H1 (cell line): ENCODE measurements around the gene SSPN. TPM values are rescaled to one million over a fixed set of nuclear protein-coding genes. Genes with fewer than 3 reads are reported as not detected.

ENCODE experiments used
- CTCF ChIA-PET: fragments of 300-600 bp; sonication (Branson Sonifier 250); formaldehyde crosslinking; loops from one replicate; lab custom pipeline; 2021; ENCODE audit not compliant: partially characterized antibody; lab: Charles Lee
- POLR2A ChIA-PET: fragments of 300-600 bp; sonication (Branson Sonifier 250); formaldehyde crosslinking; loops from one replicate; lab custom pipeline; 2021; ENCODE audit warnings: inconsistent platforms; ENCODE audit not compliant: partially characterized antibody; lab: Charles Lee
- DNase-seq, 2 experiments: peaks; one replicate each; pipeline versions ENCODE4 v3.0.0 to v3.0.0-alpha.2; 2010 to 2022; ENCODE audit warnings: low spot score in 2 of 2, low read depth in 1 of 2, mixed read lengths in 1 of 2
- FAIRE-seq: peaks from 2 replicates; lab custom pipeline; 2011; peaks lifted over from hg19 to GRCh38; lab: Jason Lieb, UNC
- H2AFZ ChIP-seq: 2 replicates; pipeline ENCODE4 v1.8.1; 2012; ENCODE audit warnings: low read length, inconsistent platforms
- H2AK5ac ChIP-seq: 2 replicates; pipeline ENCODE4 v1.6.1; 2013; ENCODE audit warnings: low read depth, low read length
- H2BK120ac ChIP-seq: replicated peaks from 2 replicates; pipeline ENCODE3; 2013; ENCODE audit warnings: low read depth, low read length, inconsistent platforms
- H2BK12ac ChIP-seq: 2 replicates; pipeline ENCODE4 v1.6.1; 2013; ENCODE audit warnings: low read depth, low read length
- H2BK15ac ChIP-seq: 2 replicates; pipeline ENCODE4 v1.6.1; 2013; ENCODE audit warnings: low read length
- H2BK20ac ChIP-seq: 2 replicates; pipeline ENCODE4 v1.6.1; 2013; ENCODE audit warnings: low read length
- H2BK5ac ChIP-seq: 2 replicates; pipeline ENCODE4 v1.6.1; 2013; ENCODE audit warnings: low read depth, low read length
- H3K14ac ChIP-seq: 2 replicates; pipeline ENCODE4 v1.6.1; 2013; ENCODE audit warnings: inconsistent platforms; ENCODE audit not compliant: insufficient read length
- H3K18ac ChIP-seq: 2 replicates; pipeline ENCODE4 v1.6.1; 2013; ENCODE audit warnings: low read length; ENCODE audit errors: extremely low read depth
- H3K23ac ChIP-seq: 2 replicates; pipeline ENCODE4 v1.6.1; 2013; ENCODE audit warnings: inconsistent platforms; ENCODE audit not compliant: insufficient read length
- H3K23me2 ChIP-seq: 2 replicates; pipeline ENCODE4 v1.6.1; 2013; ENCODE audit warnings: low read depth, low read length
- H3K27ac ChIP-seq: 2 replicates; pipeline ENCODE4 v1.6.1; 2011; ENCODE audit warnings: low read depth, low read length, inconsistent platforms
- H3K27me3 ChIP-seq, 4 experiments: replicated peaks in 1 of 4; 1 replicate in 1 of 4; 2 replicates in 3 of 4; pipeline versions ENCODE4 v1.6.1 to v1.8.1; 2011 to 2013; ENCODE audit warnings: low read length in 3 of 4, mild to moderate bottlenecking in 3 of 4, inconsistent platforms in 2 of 4, mixed read lengths in 2 of 4, moderate library complexity in 1 of 4; ENCODE audit not compliant: control insufficient read depth in 3 of 4, insufficient read depth in 3 of 4; ENCODE audit errors: extremely low read depth in 1 of 4
- H3K36me3 ChIP-seq, 4 experiments: 2 replicates each; pipeline versions ENCODE4 v1.6.1 to v1.8.1; 2011 to 2013; ENCODE audit warnings: mild to moderate bottlenecking in 4 of 4, low read length in 3 of 4, moderate library complexity in 2 of 4, control low read depth in 1 of 4, inconsistent platforms in 1 of 4; ENCODE audit not compliant: insufficient read depth in 4 of 4, control insufficient read depth in 2 of 4
- H3K4ac ChIP-seq: replicated peaks from 2 replicates; pipeline ENCODE3; 2013; ENCODE audit warnings: low read length, low read depth, mixed read lengths, inconsistent platforms; ENCODE audit not compliant: insufficient read length
- H3K4me1 ChIP-seq, 4 experiments: replicated peaks in 1 of 4; 1 replicate in 1 of 4; 2 replicates in 3 of 4; pipeline versions ENCODE4 v1.6.1 to v1.8.1; 2011 to 2013; ENCODE audit warnings: low read length in 3 of 4, inconsistent platforms in 2 of 4, mixed read lengths in 1 of 4; ENCODE audit not compliant: insufficient read depth in 4 of 4, control insufficient read depth in 3 of 4
- H3K4me2 ChIP-seq, 2 experiments: 2 replicates each; pipeline versions ENCODE4 v1.6.1 to v1.8.1; 2011 to 2013; ENCODE audit warnings: low read depth in 2 of 2, low read length in 2 of 2, control low read depth in 1 of 2, inconsistent platforms in 1 of 2, mild to moderate bottlenecking in 1 of 2; ENCODE audit not compliant: insufficient read depth in 1 of 2
- H3K4me3 ChIP-seq, 4 experiments: fragments of 200-600, 300-600 bp in 1 of 4; sonication (generic), shearing (Covaris generic), sonication (Bioruptor Twin) in 1 of 4; 2 replicates each; pipeline versions ENCODE4 v1.5.1 to v1.8.1; 2011 to 2016; ENCODE audit warnings: low read length in 4 of 4, low read depth in 3 of 4, control low read depth in 2 of 4, inconsistent platforms in 2 of 4, mild to moderate bottlenecking in 2 of 4, mixed read lengths in 1 of 4, moderate library complexity in 1 of 4; ENCODE audit not compliant: insufficient read depth in 2 of 4; ENCODE audit errors: extremely low read depth in 1 of 4
- H3K56ac ChIP-seq: replicated peaks from 2 replicates; pipeline ENCODE3; 2013; ENCODE audit warnings: low read depth, mild to moderate bottlenecking, mixed read lengths, low read length, inconsistent platforms; ENCODE audit not compliant: insufficient read length
- H3K79me1 ChIP-seq: 2 replicates; pipeline ENCODE4 v1.6.1; 2013; ENCODE audit warnings: low read depth, low read length, control low read depth
- H3K79me2 ChIP-seq, 2 experiments: 2 replicates each; pipeline versions ENCODE4 v1.6.1 to v1.8.1; 2012 to 2013; ENCODE audit warnings: low read length in 2 of 2, mild to moderate bottlenecking in 2 of 2, inconsistent platforms in 1 of 2; ENCODE audit not compliant: insufficient read depth in 2 of 2, control insufficient read depth in 1 of 2
- H3K9ac ChIP-seq, 4 experiments: replicated peaks in 1 of 4; 1 replicate in 1 of 4; 2 replicates in 3 of 4; pipeline versions ENCODE4 v1.6.1 to v1.8.1; 2011 to 2013; ENCODE audit warnings: low read depth in 3 of 4, low read length in 3 of 4, control low read depth in 2 of 4, mild to moderate bottlenecking in 2 of 4, moderate library complexity in 2 of 4, inconsistent platforms in 1 of 4; ENCODE audit errors: extremely low read depth in 1 of 4
- H3K9me3 ChIP-seq, 2 experiments: 2 replicates each; pipeline versions ENCODE4 v1.6.1 to v1.8.1; 2012 to 2013; ENCODE audit warnings: mild to moderate bottlenecking in 2 of 2, moderate library complexity in 2 of 2, control low read depth in 1 of 2, inconsistent platforms in 1 of 2, low read depth in 1 of 2, low read length in 1 of 2, mixed read lengths in 1 of 2; ENCODE audit not compliant: insufficient read depth in 2 of 2
- H4K20me1 ChIP-seq, 2 experiments: replicated peaks in 1 of 2; 2 replicates each; pipeline versions ENCODE3 to v1.8.1; 2011 to 2013; ENCODE audit warnings: inconsistent platforms in 2 of 2, low read length in 2 of 2, mild to moderate bottlenecking in 1 of 2; ENCODE audit not compliant: insufficient read depth in 2 of 2, control insufficient read depth in 1 of 2
- H4K5ac ChIP-seq: 2 replicates; pipeline ENCODE4 v1.6.1; 2013; ENCODE audit warnings: low read length, low read depth, mixed read lengths, inconsistent platforms; ENCODE audit not compliant: insufficient read length
- H4K8ac ChIP-seq: 2 replicates; pipeline ENCODE4 v1.8.0; 2013; ENCODE audit warnings: mild to moderate bottlenecking, moderate library complexity, low read length, inconsistent platforms; ENCODE audit not compliant: insufficient read depth; ENCODE audit errors: extremely low read depth
- H4K91ac ChIP-seq: replicated peaks from 2 replicates; pipeline ENCODE3; 2013; ENCODE audit warnings: low read length, mixed read lengths, inconsistent platforms; ENCODE audit not compliant: insufficient read length
- BACH1 ChIP-seq: IDR thresholded peaks from 2 replicates; pipeline ENCODE4 v1.6.1; 2012; ENCODE audit warnings: low read length, improper control_type of control experiment
- CHD2 ChIP-seq: IDR thresholded peaks from 2 replicates; pipeline ENCODE4 v1.6.1; 2012; ENCODE audit warnings: low read length, improper control_type of control experiment
- EZH2 ChIP-seq: fragments of 200-600 bp; sonication (generic); IDR thresholded peaks from 2 replicates; pipeline ENCODE4 v1.7.1; 2012; ENCODE audit warnings: low read depth, mild to moderate bottlenecking, moderate library complexity, low read length, inconsistent platforms; ENCODE audit not compliant: severe bottlenecking
- JUN ChIP-seq: IDR thresholded peaks from 2 replicates; pipeline ENCODE4 v1.6.1; 2011; ENCODE audit warnings: low read depth, mild to moderate bottlenecking, improper control_type of control experiment, low read length
- JUND ChIP-seq: IDR thresholded peaks from 2 replicates; pipeline ENCODE4 v1.6.1; 2011; ENCODE audit warnings: mild to moderate bottlenecking, improper control_type of control experiment, low read length
- KDM4A ChIP-seq: IDR thresholded peaks from one replicate; pipeline ENCODE4 v1.7.1; 2012; ENCODE audit warnings: low read depth, mild to moderate bottlenecking, moderate library complexity, low read length, inconsistent platforms; ENCODE audit not compliant: severe bottlenecking
- NANOG ChIP-seq: IDR thresholded peaks from 2 replicates; pipeline ENCODE4 v1.6.1; 2011; ENCODE audit warnings: low read length, low read depth, mild to moderate bottlenecking, inconsistent platforms; ENCODE audit not compliant: insufficient read depth, poor library complexity, severe bottlenecking
- POLR2AphosphoS5 ChIP-seq: IDR thresholded peaks from 2 replicates; pipeline ENCODE4 v1.6.1; 2011; ENCODE audit warnings: low read depth, low read length
- RAD21 ChIP-seq, 2 experiments: IDR thresholded peaks in 1 of 2; conservative IDR thresholded peaks in 1 of 2; 2 replicates each; pipeline ENCODE4 v1.6.1; 2011; ENCODE audit warnings: low read depth in 2 of 2, low read length in 2 of 2, improper control_type of control experiment in 1 of 2, inconsistent platforms in 1 of 2, mild to moderate bottlenecking in 1 of 2, moderate library complexity in 1 of 2
- RNF2 ChIP-seq: fragments of 200-900, 300-1000 bp; sonication (generic); IDR thresholded peaks from 2 replicates; pipeline ENCODE4 v1.7.1; 2016; ENCODE audit warnings: borderline replicate concordance, low read depth, mild to moderate bottlenecking, antibody characterized with exemption, low read length; ENCODE audit not compliant: poor library complexity, severe bottlenecking; ENCODE audit errors: missing control alignments
- SAP30 ChIP-seq: fragments of 300-600 bp; sonication (generic); IDR thresholded peaks from 2 replicates; pipeline ENCODE4 v1.7.1; 2012; ENCODE audit warnings: low read length, moderate library complexity, mild to moderate bottlenecking, inconsistent platforms; ENCODE audit not compliant: insufficient read depth, insufficient replicate concordance
- SRF ChIP-seq: IDR thresholded peaks from 2 replicates; pipeline ENCODE4 v1.6.1; 2011; ENCODE audit warnings: mild to moderate bottlenecking, low read depth, low read length, moderate library complexity
- TEAD4 ChIP-seq: IDR thresholded peaks from 2 replicates; pipeline ENCODE4 v1.6.1; 2012; ENCODE audit warnings: low read depth, low read length, inconsistent platforms, mixed read lengths
- YY1 ChIP-seq: IDR thresholded peaks from 2 replicates; pipeline ENCODE4 v1.6.1; 2011; ENCODE audit warnings: low read depth, mild to moderate bottlenecking, low read length
- WGBS, 2 experiments: shearing (Covaris generic) in 1 of 2; methylation state at CpG; one replicate each; pipeline versions ENCODE4 v1.1.6 to v1.1.7; 2013 to 2015; ENCODE audit warnings: low lambda C conversion rate in 2 of 2, mixed read lengths in 2 of 2, inconsistent platforms in 1 of 2, low coverage in 1 of 2, missing lambda C conversion rate in 1 of 2; ENCODE audit not compliant: insufficient replicate concordance in 2 of 2, insufficient coverage in 1 of 2, insufficient read length in 1 of 2; ENCODE audit errors: extremely low coverage in 1 of 2, missing lambda C conversion rate in 1 of 2; 5-methylcytosine and 5-hydroxymethylcytosine counted together
- polyA plus RNA-seq, 7 experiments: library from polyadenylated mRNA; depleted of rRNA in 3 of 7; stranded (reverse) in 5 of 7; unstranded in 2 of 7; fragments of >200 nt in 5 of 7; fragments of 200-250 nt in 2 of 7; gene quantifications; 1 replicate in 5 of 7; 2 replicates in 1 of 7; 4 replicates in 1 of 7; pipeline versions ENCODE4 v1.2.1 to v1.2.3, GENCODE V29; 2011 to 2013; ENCODE audit warnings: missing spikeins in 2 of 7, mixed read lengths in 2 of 7
- total RNA-seq: library from RNA; stranded (reverse); fragmentation: NEBNext Ultra II Directional; extraction: Animal tissue kit (Norgen Biotek cat#: 25700); gene quantifications from 2 replicates; pipeline ENCODE4 v1.2.1, GENCODE V29; 2021

The SSPN gene
- total and polyA plus RNA-seq, 2 of the 8 experiments (the other 6 are each of a cell fraction or from before 2014, with no cell fraction given) = 0.86 to 1.8 TPM

- H2BK20ac ChIP-seq = no peak overlapping the region
- no peak for FAIRE-seq
- 92% methylated on average over 2 of the region's 2 CpGs; no CpG with 5 or more reads in 1 of the 2 experiments for WGBS, 2 experiments
- no peak overlapping the region for H4K8ac ChIP-seq
- no peaks in the 10 kb centered on the region for H3K9me3 ChIP-seq
- no peak overlapping the region for H3K23ac ChIP-seq
- CTCF ChIA-PET = interaction anchor here (1.3 kb wide), 1 partner anchor 11 kb away, joined by 3 read pairs; no protein-coding TSS in a partner anchor
- H3K9ac ChIP-seq = no peak overlapping the region
- no peaks in the 10 kb centered on the region for H3K79me1 ChIP-seq
- H2AFZ ChIP-seq = no peak overlapping the region
- no peak overlapping the region for H3K14ac ChIP-seq
- H3K23me2 ChIP-seq = no peaks in the 10 kb centered on the region
- no peaks in the 10 kb centered on the region for H3K79me2 ChIP-seq
- H2BK5ac ChIP-seq = no peak overlapping the region
- no peak overlapping the region for H3K4ac ChIP-seq
- no peak overlapping the region for H2BK120ac ChIP-seq
- H4K5ac ChIP-seq = no peak overlapping the region
- no peak overlapping the region for H3K4me2 ChIP-seq
- H2BK15ac ChIP-seq = no peak overlapping the region
- no peak overlapping the region for H3K56ac ChIP-seq
- no peak overlapping the region for H2AK5ac ChIP-seq
- POLR2A ChIA-PET = no interaction called here
- H3K27ac ChIP-seq = no peak overlapping the region
- no peaks in the 10 kb centered on the region for H3K27me3 ChIP-seq
- H4K20me1 ChIP-seq = no peaks in the 10 kb centered on the region
- H3K36me3 ChIP-seq = no peaks in the 10 kb centered on the region
- no peak overlapping the region for H2BK12ac ChIP-seq
- no peak overlapping the region for H3K18ac ChIP-seq
- no peak for DNase-seq
- no peak overlapping the region for H3K4me3 ChIP-seq
- no peaks in the 10 kb centered on the region for H3K4me1 ChIP-seq
- no peak overlapping the region for H4K91ac ChIP-seq
- no peak for TF ChIP-seq POLR2AphosphoS5
- no peak for TF ChIP-seq SAP30
- TF ChIP-seq RAD21 (IDR thresholded peaks at IDR 0.05 in 1 of 2, conservative IDR thresholded peaks at IDR 0.05 in 1 of 2; ENCODE audit: low read depth in 2 of 2, low read length in 2 of 2) = no peak
- TF ChIP-seq TEAD4 = no peak
- no peak for TF ChIP-seq YY1
- TF ChIP-seq RNF2 = no peak
- no peak for TF ChIP-seq NANOG
- no peak for TF ChIP-seq SRF
- TF ChIP-seq JUND = no peak
- TF ChIP-seq BACH1 = no peak
- TF ChIP-seq EZH2 = no peak
- no peak for TF ChIP-seq KDM4A
- TF ChIP-seq CHD2 = no peak
- no peak for TF ChIP-seq JUN
These were observed 45.7 kb downstream of the SSPN start for GRCh38 chr12:26241080-26241479.
